ENCODE results near the gene CLDN6.

- TF ChIP-seq EZH2 (IDR thresholded peaks at IDR 0.05; ENCODE audit: low read length, missing control alignments) = no peak
- TF ChIP-seq CTCF (conservative IDR thresholded peaks at IDR 0.05 in 1 of 2, IDR thresholded peaks at IDR 0.05 in 1 of 2; ENCODE audit: low read depth in 1 of 2, low read length in 2 of 2) = no peak
Observed at GRCh38 chr16:3000540-3000939, 17.4 kb downstream of the CLDN6 start.
